Muscle layer of colon (tissue), 2 donors: ENCODE data around the gene USP28.
A peak's percentile ranks its signal among the peaks of the same experiment; 100 is the strongest.

Experiments used
- H3K27ac ChIP-seq: one replicate; pipeline ENCODE4 v1.7.0; 2013; ENCODE audit warnings: low read depth, mild to moderate bottlenecking, low read length, moderate library complexity
- H3K27me3 ChIP-seq, 2 donors: one replicate each; pipeline ENCODE4 v1.7.0; 2013; ENCODE audit warnings: low read length in 2 of 2, mild to moderate bottlenecking in 2 of 2; ENCODE audit not compliant: insufficient read depth in 2 of 2, control insufficient read depth in 1 of 2
- H3K36me3 ChIP-seq: one replicate; pipeline ENCODE4 v1.7.0; 2013; ENCODE audit warnings: mild to moderate bottlenecking, low read length; ENCODE audit not compliant: insufficient read depth
- H3K4me1 ChIP-seq: one replicate; pipeline ENCODE4 v1.7.0; 2013; ENCODE audit warnings: mild to moderate bottlenecking, low read length; ENCODE audit not compliant: insufficient read depth
- H3K4me3 ChIP-seq, 2 donors: one replicate each; pipeline ENCODE4 v1.7.0; 2013; ENCODE audit warnings: low read length in 2 of 2, low read depth in 1 of 2, mild to moderate bottlenecking in 1 of 2, moderate library complexity in 1 of 2
- H3K9ac ChIP-seq: one replicate; pipeline ENCODE4 v1.7.0; 2013; ENCODE audit warnings: low read length
- H3K9me3 ChIP-seq: one replicate; pipeline ENCODE4 v1.7.0; 2013; ENCODE audit warnings: mild to moderate bottlenecking, low read length
- donor health status: abdominal sarcoma.
- donor health status: Adenocarcinoma of cecum.

The USP28 gene

GRCh38 chr11:113876074-113876797, 864 bp upstream of the USP28 start:
- Histone ChIP-seq H3K4me1 (peaks cover 18% of the 10 kb centered on the region), H3K27me3 (no peaks in the 10 kb centered on the region), H3K36me3 (no peaks in the 10 kb centered on the region), H3K9me3 (no peaks in the 10 kb centered on the region), H3K4me3 (peak overlapping the region; percentile 52 to 71), H3K27ac (peak overlapping the region; percentile 98), H3K9ac (peak overlapping the region; percentile 47)

DNA sequence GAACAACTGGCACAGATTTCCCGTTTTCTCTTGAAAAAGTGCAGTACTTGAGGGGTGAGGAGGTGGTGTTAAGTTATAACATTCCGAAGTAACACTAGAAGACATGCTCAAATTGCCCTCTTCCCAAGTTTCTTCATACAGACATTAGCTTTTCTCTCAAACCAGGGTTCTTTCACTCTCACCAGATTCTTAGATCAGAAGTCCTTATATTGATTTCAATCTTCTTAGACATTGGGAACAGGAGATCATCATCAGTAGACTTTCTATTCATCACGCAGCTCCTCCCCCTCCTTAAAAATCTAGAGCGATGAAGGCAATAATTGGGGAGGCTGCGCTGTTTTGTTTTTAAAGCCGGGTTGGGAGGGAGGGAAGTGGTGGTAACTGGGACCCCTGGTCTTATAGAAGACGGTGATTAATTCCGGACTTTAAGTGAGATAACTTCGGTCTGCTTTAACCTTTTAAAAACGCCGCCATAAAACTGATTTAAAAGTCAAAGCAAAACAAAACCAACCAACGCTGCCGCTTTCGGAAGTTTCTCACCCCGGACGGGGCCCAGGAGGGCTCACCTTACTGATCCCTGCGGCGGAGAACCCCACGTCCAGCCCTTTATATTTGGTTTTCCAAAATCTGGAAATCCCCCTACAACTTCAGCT, 665 bp downstream of the USP28 start:
- H3K27me3 ChIP-seq = no peaks in the 10 kb centered on the region
- peaks cover 25% of the 10 kb centered on the region for H3K4me1 ChIP-seq
- H3K4me3 ChIP-seq = peak overlapping the region; percentile 71 to 78
- H3K9me3 ChIP-seq = no peaks in the 10 kb centered on the region
- peak overlapping the region; percentile 23 for H3K9ac ChIP-seq
- no peaks in the 10 kb centered on the region for H3K36me3 ChIP-seq
- H3K27ac ChIP-seq = peak overlapping the region; percentile 59

DNA sequence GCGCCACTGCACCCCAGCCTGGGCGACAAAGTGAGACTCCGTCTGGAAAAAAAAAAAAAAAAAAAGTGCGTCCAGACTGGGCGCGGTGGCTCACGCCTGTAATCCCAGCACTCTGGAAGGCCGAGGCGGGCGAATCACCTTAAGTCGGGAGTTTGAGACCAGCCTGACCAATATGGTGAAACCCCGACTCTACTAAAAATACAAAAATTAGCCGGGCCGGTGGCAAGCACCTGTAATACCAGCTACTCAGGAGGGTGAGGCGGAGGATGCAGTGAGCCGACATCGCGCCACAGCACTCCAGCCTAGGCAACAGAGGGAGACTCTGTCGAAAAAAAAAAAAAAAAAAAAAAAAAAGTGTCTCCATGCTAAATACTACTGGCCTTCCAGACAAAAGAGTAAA, 1.3 kb downstream of the USP28 start:
- no peaks in the 10 kb centered on the region for H3K9me3 ChIP-seq
- peak overlapping the region in 1 of 2 donors; percentile 71 for H3K4me3 ChIP-seq
- H3K36me3 ChIP-seq = no peaks in the 10 kb centered on the region
- no peak overlapping the region for H3K27ac ChIP-seq
- H3K27me3 ChIP-seq = no peaks in the 10 kb centered on the region
- no peak overlapping the region for H3K9ac ChIP-seq
- peaks cover 25% of the 10 kb centered on the region for H3K4me1 ChIP-seq

- Histone ChIP-seq H3K4me1 (peaks cover 25% of the 10 kb centered on the region), H3K9me3 (no peaks in the 10 kb centered on the region), H3K36me3 (no peaks in the 10 kb centered on the region), H3K4me3 (peak overlapping the region in 1 of 2 donors; percentile 15), H3K27ac (peak overlapping the region; percentile 37), H3K9ac (no peak overlapping the region), H3K27me3 (no peaks in the 10 kb centered on the region)
Observed at GRCh38 chr11:113873236-113873626, 2.1 kb downstream of the USP28 start.

DNA sequence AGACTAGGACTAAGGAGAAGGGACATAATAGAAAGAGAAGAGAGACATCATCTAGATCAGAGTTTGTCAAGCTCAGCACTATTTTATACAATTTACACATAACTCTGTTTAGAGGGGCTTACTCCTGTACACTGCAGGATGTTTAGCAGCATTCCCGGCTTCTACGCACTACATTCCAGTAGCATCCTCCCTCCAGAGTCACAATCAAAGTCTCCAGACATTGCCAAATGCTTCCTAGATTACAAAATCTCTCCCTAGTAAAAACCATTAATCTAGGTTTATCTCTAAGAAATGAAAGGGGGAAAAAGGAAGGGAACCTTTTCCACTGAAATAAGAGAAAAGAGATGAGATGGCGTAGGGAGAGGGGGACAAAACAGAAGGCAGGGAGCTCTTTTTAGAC, 4.0 kb downstream of the USP28 start:
- H3K27me3 ChIP-seq = no peaks in the 10 kb centered on the region
- no peaks in the 10 kb centered on the region for H3K9me3 ChIP-seq
- no peak overlapping the region for H3K27ac ChIP-seq
- peaks cover 25% of the 10 kb centered on the region for H3K4me1 ChIP-seq
- no peaks in the 10 kb centered on the region for H3K36me3 ChIP-seq
- no peak overlapping the region for H3K9ac ChIP-seq
- H3K4me3 ChIP-seq = no peak overlapping the region

DNA sequence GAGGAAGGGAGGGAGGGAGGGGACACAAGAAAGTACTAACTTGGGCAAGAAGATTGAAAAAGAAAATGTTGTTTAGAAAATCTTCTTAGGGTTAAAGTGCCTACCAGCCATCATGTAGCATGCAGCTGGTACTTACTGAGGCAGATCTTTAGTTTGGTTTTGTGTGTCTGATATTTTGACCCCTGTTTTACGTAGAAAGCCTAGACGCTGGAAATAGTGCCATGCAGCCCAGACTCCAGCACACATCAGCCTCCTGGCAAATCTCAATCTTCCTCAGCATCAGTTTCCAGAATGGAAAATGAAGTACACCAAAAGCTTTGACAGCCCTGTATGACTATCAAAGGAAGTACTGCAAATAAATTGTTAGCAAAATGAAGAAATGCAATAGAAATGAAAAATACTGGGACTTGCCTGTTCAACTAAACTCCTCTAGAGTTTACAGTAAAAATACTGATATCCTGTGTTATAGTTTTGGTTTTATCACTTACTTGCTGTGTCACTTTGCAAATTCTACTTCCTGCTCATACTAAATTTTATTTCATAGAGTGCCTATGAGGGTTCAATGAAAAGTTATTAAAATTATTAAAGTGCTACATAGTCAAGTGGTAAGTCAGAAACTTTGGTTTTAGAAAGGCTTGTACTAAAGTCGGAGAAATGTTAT, 7.4 kb downstream of the USP28 start:
- no peaks in the 10 kb centered on the region for H3K36me3 ChIP-seq
- no peaks in the 10 kb centered on the region for H3K27me3 ChIP-seq
- H3K4me1 ChIP-seq = peaks cover 20% of the 10 kb centered on the region
- no peak overlapping the region for H3K27ac ChIP-seq
- no peaks in the 10 kb centered on the region for H3K9me3 ChIP-seq
- H3K4me3 ChIP-seq = no peak overlapping the region
- H3K9ac ChIP-seq = no peak overlapping the region

DNA sequence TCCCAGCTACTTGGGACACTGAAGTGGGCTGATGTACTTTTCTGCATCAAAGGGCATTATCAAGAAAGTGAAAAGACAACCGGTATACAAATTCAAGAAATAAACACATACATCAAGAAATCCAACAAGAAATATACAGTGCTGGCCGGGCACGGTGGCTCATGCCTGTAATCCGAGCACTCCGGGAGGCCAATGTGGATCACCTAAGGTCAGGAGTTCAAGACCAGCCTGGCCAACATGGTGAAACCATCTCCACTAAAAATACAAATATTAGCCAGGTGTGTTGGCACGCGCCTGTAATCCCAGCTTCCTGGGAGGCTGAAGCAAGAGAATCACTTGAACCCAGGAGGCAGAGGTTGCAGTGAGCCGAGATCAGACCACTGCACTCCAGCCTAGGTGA, 9.5 kb downstream of the USP28 start:
- no peaks in the 10 kb centered on the region for H3K27me3 ChIP-seq
- peaks cover 4% of the 10 kb centered on the region for H3K4me1 ChIP-seq
- H3K4me3 ChIP-seq = no peak overlapping the region
- no peak overlapping the region for H3K27ac ChIP-seq
- H3K9me3 ChIP-seq = no peaks in the 10 kb centered on the region
- no peaks in the 10 kb centered on the region for H3K36me3 ChIP-seq
- H3K9ac ChIP-seq = no peak overlapping the region

GRCh38 chr11:113864410-113864809, 11.0 kb downstream of the USP28 start:
- Histone ChIP-seq H3K36me3 (no peaks in the 10 kb centered on the region), H3K27ac (no peak overlapping the region), H3K4me3 (no peak overlapping the region), H3K27me3 (no peaks in the 10 kb centered on the region), H3K4me1 (no peaks in the 10 kb centered on the region), H3K9ac (no peak overlapping the region), H3K9me3 (no peaks in the 10 kb centered on the region)

- Histone ChIP-seq H3K27ac (no peak overlapping the region), H3K27me3 (no peaks in the 10 kb centered on the region), H3K4me1 (no peaks in the 10 kb centered on the region), H3K9me3 (no peaks in the 10 kb centered on the region), H3K9ac (no peak overlapping the region), H3K4me3 (no peak overlapping the region), H3K36me3 (no peaks in the 10 kb centered on the region)
Observed at GRCh38 chr11:113862435-113862834, 12.9 kb downstream of the USP28 start.

DNA sequence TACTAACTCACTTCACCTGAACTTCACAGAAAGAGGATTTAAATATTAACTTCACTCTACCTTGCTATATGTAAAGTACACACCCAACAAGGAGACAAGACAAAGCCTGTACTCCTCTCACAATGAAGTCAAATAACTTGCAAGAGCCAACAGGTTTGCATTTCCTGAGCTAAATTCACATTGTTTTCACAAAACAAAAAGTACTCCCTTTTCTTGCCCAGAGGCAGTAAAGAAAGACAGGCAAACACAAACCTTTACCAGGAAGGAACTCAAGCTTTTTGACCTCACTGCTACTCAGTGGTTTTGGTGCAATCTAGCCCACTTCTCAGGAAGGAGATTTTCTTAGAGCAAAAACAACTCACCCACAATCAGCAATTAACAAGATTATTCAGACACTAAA, 15.7 kb downstream of the USP28 start:
- Histone ChIP-seq H3K4me3 (no peak overlapping the region), H3K4me1 (no peaks in the 10 kb centered on the region), H3K36me3 (no peaks in the 10 kb centered on the region), H3K27ac (no peak overlapping the region), H3K9me3 (no peaks in the 10 kb centered on the region), H3K27me3 (no peaks in the 10 kb centered on the region), H3K9ac (no peak overlapping the region)

DNA sequence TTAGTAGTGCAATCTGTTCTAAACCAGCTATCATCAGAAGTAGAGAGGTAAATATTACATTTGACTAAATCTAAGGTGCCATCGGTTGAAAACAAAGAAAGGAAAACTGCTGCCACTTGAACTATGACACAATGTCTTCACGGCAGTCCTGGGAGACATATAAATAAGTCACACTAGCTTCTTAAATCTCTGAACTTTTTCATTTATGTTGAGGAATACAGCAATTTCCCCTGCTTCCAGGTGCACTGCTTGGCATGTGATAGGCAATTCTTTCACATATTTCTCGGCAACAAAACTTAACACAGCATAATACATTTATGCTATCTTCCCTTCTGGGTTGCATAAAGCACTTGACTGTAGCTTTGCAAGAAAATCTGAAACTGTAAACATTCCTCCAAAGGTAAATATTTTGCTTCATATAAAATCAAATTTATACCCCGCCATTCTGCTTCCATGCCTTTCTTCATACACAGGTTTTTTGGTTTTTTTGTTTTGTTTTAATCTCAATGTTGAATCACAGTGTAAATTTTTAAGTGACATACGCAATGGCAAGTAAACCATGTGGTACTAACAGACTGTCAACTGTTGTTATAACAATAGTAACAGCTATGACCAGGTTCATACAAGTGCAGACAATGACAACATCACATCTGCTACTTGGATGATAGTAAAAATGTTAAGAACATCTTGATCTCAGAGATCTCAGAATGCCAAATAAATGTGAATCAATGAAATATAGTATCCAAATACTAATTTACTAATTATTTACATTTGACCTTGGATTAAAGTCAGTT, 18.2 kb downstream of the USP28 start:
- Histone ChIP-seq H3K9ac (no peak overlapping the region), H3K4me3 (no peak overlapping the region), H3K4me1 (no peaks in the 10 kb centered on the region), H3K36me3 (no peaks in the 10 kb centered on the region), H3K9me3 (no peaks in the 10 kb centered on the region), H3K27ac (no peak overlapping the region), H3K27me3 (no peaks in the 10 kb centered on the region)
